K562 (cell line): ENCODE measurements around the gene ATP5F1D. TPM values are rescaled to one million over a fixed set of nuclear protein-coding genes. Genes with fewer than 3 reads are reported as not detected.
A peak's percentile ranks its signal among the peaks of the same experiment; 100 is the strongest.

Source experiments
- CREB1 ChIP-seq, 2 experiments: sonication (generic) in 1 of 2; formaldehyde crosslinking in 1 of 2; IDR thresholded peaks; 2 replicates each; pipeline versions ENCODE4 v1.6.1 to v1.8.0; 2012 to 2022; ENCODE audit warnings: inconsistent platforms in 1 of 2, mild to moderate bottlenecking in 1 of 2, missing genetic modification reagents in 1 of 2, moderate library complexity in 1 of 2
- DIDO1 ChIP-seq: fragments of 450-650 bp; IDR thresholded peaks from 2 replicates; pipeline ENCODE4 v1.6.1; 2016; ENCODE audit warnings: low read depth, missing biosample characterization, missing genetic modification characterization
- FOS ChIP-seq: IDR thresholded peaks from 3 replicates; pipeline ENCODE4 v1.6.1; 2011; ENCODE audit not compliant: insufficient read length; ENCODE audit errors: extremely low read depth
- KLF1 ChIP-seq: fragments of 450-650 bp; IDR thresholded peaks from 2 replicates; pipeline ENCODE4 v1.6.1; 2016; ENCODE audit warnings: missing genetic modification characterization, missing compliant biosample characterization
- MBD2 ChIP-seq: sonication (generic); IDR thresholded peaks from 2 replicates; pipeline ENCODE4 v1.6.1; 2016; ENCODE audit warnings: low read depth, borderline replicate concordance
- MTA1 ChIP-seq: fragments of 450-650 bp; IDR thresholded peaks from 2 replicates; pipeline ENCODE4 v1.6.1; 2017; ENCODE audit warnings: borderline replicate concordance
- MTA3 ChIP-seq: fragments of 450-650 bp; formaldehyde crosslinking; IDR thresholded peaks from 2 replicates; pipeline ENCODE4 v1.6.1; 2017; ENCODE audit warnings: mild to moderate bottlenecking, borderline replicate concordance
- MXI1 ChIP-seq: IDR thresholded peaks from 2 replicates; pipeline ENCODE4 v1.6.1; 2011; ENCODE audit warnings: low read depth, mild to moderate bottlenecking, improper control_type of control experiment, low read length
- NFYB ChIP-seq: IDR thresholded peaks from 2 replicates; pipeline ENCODE4 v1.6.1; 2011; ENCODE audit warnings: mild to moderate bottlenecking, moderate library complexity; ENCODE audit not compliant: insufficient read length; ENCODE audit errors: extremely low read depth
- RBBP5 ChIP-seq: fragments of 200-600 bp; sonication (generic); IDR thresholded peaks from 2 replicates; pipeline ENCODE4 v1.6.1; 2012; ENCODE audit warnings: borderline replicate concordance, mild to moderate bottlenecking, low read length, control low read depth, inconsistent platforms; ENCODE audit not compliant: insufficient read depth, poor library complexity, severe bottlenecking
- SMAD4 ChIP-seq: fragments of 250-450 bp; sonication (Bioruptor Pico); conservative IDR thresholded peaks from 2 replicates; pipeline ENCODE4 v1.8.0; 2021; ENCODE audit warnings: inconsistent platforms, mild to moderate bottlenecking, moderate library complexity
- TGIF2 ChIP-seq: sonication (generic); formaldehyde crosslinking; IDR thresholded peaks from 2 replicates; pipeline ENCODE4 v1.8.1; 2022; ENCODE audit warnings: mild to moderate bottlenecking, missing genetic modification reagents, moderate library complexity
- TOE1 ChIP-seq, 2 experiments: fragments of 450-650 bp in 1 of 2; sonication (generic) in 1 of 2; formaldehyde crosslinking in 1 of 2; IDR thresholded peaks; 2 replicates each; pipeline versions ENCODE4 v1.7.1 to v1.8.0; 2016 to 2022; ENCODE audit warnings: borderline replicate concordance in 2 of 2, mild to moderate bottlenecking in 2 of 2, antibody characterized with exemption in 1 of 2, inconsistent platforms in 1 of 2, low read depth in 1 of 2, missing genetic modification reagents in 1 of 2, moderate library complexity in 1 of 2
- ZNF197 ChIP-seq: fragments of 200-800 bp; sonication (Bioruptor generic); IDR thresholded peaks from 2 replicates; pipeline ENCODE4 v1.6.1; 2016; ENCODE audit warnings: low read depth, missing genetic modification characterization, missing compliant biosample characterization
- ZNF23 ChIP-seq: fragments of 250-450 bp; sonication (Bioruptor Pico); IDR thresholded peaks from 2 replicates; pipeline ENCODE4 v1.4.0; 2020; ENCODE audit warnings: mild to moderate bottlenecking
- polyA plus RNA-seq, 8 experiments: library from polyadenylated mRNA; depleted of rRNA in 4 of 8; stranded (reverse) in 5 of 8; unstranded in 3 of 8; fragments of >200 nt; fragmentation: Nextera tagmentation in 2 of 8; fragmentation: Illumina TruSeq in 1 of 8; extraction: Ambion mirVana in 2 of 8; extraction: Trizol in 1 of 8; gene quantifications; 2 replicates each; pipeline versions ENCODE4 v1.2.1 to v1.2.3, GENCODE V29; 2011 to 2014; ENCODE audit warnings: inconsistent platforms in 1 of 8, missing spikeins in 1 of 8
- total RNA-seq, 7 experiments: library from RNA; depleted of rRNA in 6 of 7; stranded (reverse); fragments of >200 nt in 6 of 7; fragmentation: Illumina TruSeq in 2 of 7; extraction: Trizol in 2 of 7; gene quantifications; 2 replicates each; pipeline versions ENCODE4 v1.2.1 to v1.2.3, GENCODE V29; 2011 to 2021; ENCODE audit warnings: low replicate concordance in 1 of 7
- TF ChIP-seq, protein P1 (sequence below): fragments of 250-450 bp; sonication (Bioruptor Pico); IDR thresholded peaks from 2 replicates; pipeline ENCODE4 v1.4.0; 2020; ENCODE audit warnings: mild to moderate bottlenecking
- TF ChIP-seq, protein P2 (sequence below): sonication (generic); formaldehyde crosslinking; IDR thresholded peaks from 2 replicates; pipeline ENCODE4 v1.8.1; 2023; ENCODE audit warnings: mild to moderate bottlenecking, missing genetic modification reagents

Gene ATP5F1D
- total and polyA plus RNA-seq, 9 of the 15 experiments (the other 6 are each of a cell fraction or from before 2014, with no cell fraction given) = 3.9 to 409 (median 36.8) TPM

DNA sequence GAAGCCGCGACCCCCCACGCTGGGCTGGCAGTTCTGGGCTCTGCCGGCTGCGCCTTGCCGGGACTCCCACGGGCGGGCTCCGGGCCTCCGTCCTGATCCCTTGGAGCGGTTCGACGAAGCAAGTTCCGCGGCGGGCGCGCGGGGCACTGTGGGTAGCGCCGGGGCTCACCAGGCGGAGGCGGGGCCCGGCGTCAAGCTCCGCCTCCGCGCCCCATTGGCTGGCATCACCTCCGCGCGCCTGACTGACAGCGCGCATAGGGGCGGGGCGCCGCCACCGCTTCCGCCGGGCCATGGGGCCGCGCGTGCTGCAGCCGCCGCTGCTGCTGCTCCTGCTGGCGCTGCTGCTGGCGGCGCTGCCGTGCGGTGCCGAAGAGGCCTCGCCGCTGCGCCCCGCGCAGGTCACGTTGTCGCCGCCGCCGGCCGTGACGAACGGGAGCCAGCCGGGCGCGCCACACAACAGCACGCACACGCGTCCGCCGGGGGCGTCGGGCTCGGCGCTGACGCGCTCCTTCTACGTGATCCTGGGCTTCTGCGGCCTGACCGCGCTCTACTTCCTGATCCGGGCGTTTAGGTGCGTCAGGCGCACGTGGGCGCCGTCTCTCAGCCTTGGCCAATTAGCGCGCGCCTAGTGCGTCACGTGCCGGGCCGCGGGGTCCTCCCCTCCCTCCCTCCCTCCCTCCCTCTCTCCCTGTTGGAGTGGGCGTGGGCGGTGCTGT lies 33.9 kb downstream of the ATP5F1D start, which contains the start of gene FAM174C (continued):
- TF ChIP-seq CREB1 (IDR thresholded peaks at IDR 0.05) (peak; percentile 93), CREB1 (CRISPR knock-in tag; IDR thresholded peaks at IDR 0.05) (peak; percentile 95), ZNF197 (0 out of 2 replicates have a peak, but pooled peaks have one; percentile 18), MTA3 (peak; percentile 85; the same call in 1 of the 2 replicates), FOS (peak; percentile 81), NFYB (peak; percentile 63), SMAD4 (peak; percentile 73), TOE1 (IDR thresholded peaks at IDR 0.05; ENCODE audit: borderline replicate concordance) (peak; percentile 81; the same call in 1 of the 2 replicates), TOE1 (CRISPR knock-in tag; IDR thresholded peaks at IDR 0.05; ENCODE audit: borderline replicate concordance, low read depth) (peak; percentile 41; the same call in 1 of the 2 replicates), TGIF2 (CRISPR knock-in tag) (0 out of 2 replicates have a peak, but pooled peaks have one; percentile 17), MTA1 (peak; percentile 85), MXI1 (no peak; the same call in none of the 2 replicates), MBD2 (peak; percentile 10; the same call in 1 of the 2 replicates), RBBP5 (peak; percentile 96), ZNF23 (CRISPR knock-in tag) (no peak), KLF1 (tag) (peak; percentile 68; the same call in 1 of the 2 replicates), DIDO1 (tag) (no peak)
- TF ChIP-seq, protein P1, sequence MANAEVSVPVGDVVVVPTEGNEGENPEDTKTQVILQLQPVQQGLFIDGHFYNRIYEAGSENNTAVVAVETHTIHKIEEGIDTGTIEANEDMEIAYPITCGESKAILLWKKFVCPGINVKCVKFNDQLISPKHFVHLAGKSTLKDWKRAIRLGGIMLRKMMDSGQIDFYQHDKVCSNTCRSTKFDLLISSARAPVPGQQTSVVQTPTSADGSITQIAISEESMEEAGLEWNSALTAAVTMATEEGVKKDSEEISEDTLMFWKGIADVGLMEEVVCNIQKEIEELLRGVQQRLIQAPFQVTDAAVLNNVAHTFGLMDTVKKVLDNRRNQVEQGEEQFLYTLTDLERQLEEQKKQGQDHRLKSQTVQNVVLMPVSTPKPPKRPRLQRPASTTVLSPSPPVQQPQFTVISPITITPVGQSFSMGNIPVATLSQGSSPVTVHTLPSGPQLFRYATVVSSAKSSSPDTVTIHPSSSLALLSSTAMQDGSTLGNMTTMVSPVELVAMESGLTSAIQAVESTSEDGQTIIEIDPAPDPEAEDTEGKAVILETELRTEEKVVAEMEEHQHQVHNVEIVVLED (CRISPR knock-in tag) = peak; percentile 81
- TF ChIP-seq, protein P2, sequence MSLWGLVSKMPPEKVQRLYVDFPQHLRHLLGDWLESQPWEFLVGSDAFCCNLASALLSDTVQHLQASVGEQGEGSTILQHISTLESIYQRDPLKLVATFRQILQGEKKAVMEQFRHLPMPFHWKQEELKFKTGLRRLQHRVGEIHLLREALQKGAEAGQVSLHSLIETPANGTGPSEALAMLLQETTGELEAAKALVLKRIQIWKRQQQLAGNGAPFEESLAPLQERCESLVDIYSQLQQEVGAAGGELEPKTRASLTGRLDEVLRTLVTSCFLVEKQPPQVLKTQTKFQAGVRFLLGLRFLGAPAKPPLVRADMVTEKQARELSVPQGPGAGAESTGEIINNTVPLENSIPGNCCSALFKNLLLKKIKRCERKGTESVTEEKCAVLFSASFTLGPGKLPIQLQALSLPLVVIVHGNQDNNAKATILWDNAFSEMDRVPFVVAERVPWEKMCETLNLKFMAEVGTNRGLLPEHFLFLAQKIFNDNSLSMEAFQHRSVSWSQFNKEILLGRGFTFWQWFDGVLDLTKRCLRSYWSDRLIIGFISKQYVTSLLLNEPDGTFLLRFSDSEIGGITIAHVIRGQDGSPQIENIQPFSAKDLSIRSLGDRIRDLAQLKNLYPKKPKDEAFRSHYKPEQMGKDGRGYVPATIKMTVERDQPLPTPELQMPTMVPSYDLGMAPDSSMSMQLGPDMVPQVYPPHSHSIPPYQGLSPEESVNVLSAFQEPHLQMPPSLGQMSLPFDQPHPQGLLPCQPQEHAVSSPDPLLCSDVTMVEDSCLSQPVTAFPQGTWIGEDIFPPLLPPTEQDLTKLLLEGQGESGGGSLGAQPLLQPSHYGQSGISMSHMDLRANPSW (CRISPR knock-in tag) = peak; percentile 85; the same call in 1 of the 2 replicates
